Stimulated activated CD4-positive, alpha-beta T cell treated with anti-CD3 and anti-CD28 coated beads, Interleukin-12 subunit alpha, Interleukin-12 subunit beta, amount 100 ng/mL, for 48 hours (primary cell): ENCODE data around the gene CFAP210.

ENCODE experiments used
- DNase-seq, 3 donors: peaks; one replicate each; pipeline ENCODE4 v3.0.0-alpha.2; 2020; ENCODE audit warnings: low read depth in 2 of 3, low spot score in 1 of 3

Gene CFAP210

GRCh38 chr2:169673106-169673505 is 21.1 kb downstream of the CFAP210 start:
- no peak for DNase-seq

GRCh38 chr2:169672406-169672805 is 21.8 kb downstream of the CFAP210 start:
- no peak for DNase-seq

- no peak for DNase-seq
Observed at GRCh38 chr2:169670937-169671336, 23.3 kb downstream of the CFAP210 start.

GRCh38 chr2:169670215-169670651 is 24.0 kb downstream of the CFAP210 start:
- DNase-seq = no peak

- no peak for DNase-seq
Observed at GRCh38 chr2:169667583-169667982, 26.6 kb downstream of the CFAP210 start.

GRCh38 chr2:169664978-169665930 is 29.0 kb downstream of the CFAP210 start:
- no peak for DNase-seq

GRCh38 chr2:169664600-169664977 is 29.6 kb downstream of the CFAP210 start:
- DNase-seq = no peak

GRCh38 chr2:169663247-169663646 is 31.0 kb downstream of the CFAP210 start:
- no peak for DNase-seq

GRCh38 chr2:169662744-169663143 is 31.5 kb downstream of the CFAP210 start:
- no peak for DNase-seq

- DNase-seq = no peak
Observed at GRCh38 chr2:169661265-169661664, 32.9 kb downstream of the CFAP210 start.

- DNase-seq = no peak
Observed at GRCh38 chr2:169659320-169659719, 34.9 kb downstream of the CFAP210 start.

- no peak for DNase-seq
Observed at GRCh38 chr2:169658877-169659276, 35.3 kb downstream of the CFAP210 start.

- DNase-seq = no peak
Observed at GRCh38 chr2:169656164-169656563, 38.0 kb downstream of the CFAP210 start.

- no peak for DNase-seq
Observed at GRCh38 chr2:169653636-169654035, 40.6 kb downstream of the CFAP210 start.

- no peak for DNase-seq
Observed at GRCh38 chr2:169649278-169649677, 44.9 kb downstream of the CFAP210 start.

- no peak for DNase-seq
Observed at GRCh38 chr2:169647496-169647895, 46.7 kb downstream of the CFAP210 start.

- no peak for DNase-seq
Observed at GRCh38 chr2:169644173-169644572, 50.0 kb downstream of the CFAP210 start.

- DNase-seq = no peak
Observed at GRCh38 chr2:169641464-169641863, 52.7 kb downstream of the CFAP210 start.

- DNase-seq = no peak
Observed at GRCh38 chr2:169640104-169640503, 54.1 kb downstream of the CFAP210 start.

GRCh38 chr2:169637620-169638019 is 56.6 kb downstream of the CFAP210 start:
- DNase-seq = no peak

- no peak for DNase-seq
Observed at GRCh38 chr2:169636440-169637097, 57.6 kb downstream of the CFAP210 start.

- DNase-seq = no peak
Observed at GRCh38 chr2:169625781-169626180, 68.4 kb downstream of the CFAP210 start.
